Measurements from ENCODE around the gene TNFRSF21.

DNA sequence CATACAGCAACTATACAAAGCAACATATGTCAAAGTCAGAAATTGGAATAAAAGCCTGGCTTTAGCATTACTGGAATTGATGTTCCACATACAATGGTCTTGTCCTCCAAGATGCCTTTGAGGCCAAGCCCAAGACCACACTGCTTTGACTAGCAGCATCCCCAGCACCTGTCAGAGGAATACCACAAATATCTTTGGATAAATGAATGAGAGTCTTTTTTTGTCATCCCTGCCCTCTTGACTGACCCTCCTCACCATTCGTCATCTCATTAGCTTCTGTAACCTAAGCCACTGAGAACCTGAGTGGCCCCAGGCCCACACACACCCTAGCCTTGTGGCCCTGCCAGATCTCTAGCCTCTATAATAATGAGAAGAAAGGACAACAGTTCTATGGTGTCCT, 48.5 kb downstream of the TNFRSF21 start:
- TF ChIP-seq, protein P1, sequence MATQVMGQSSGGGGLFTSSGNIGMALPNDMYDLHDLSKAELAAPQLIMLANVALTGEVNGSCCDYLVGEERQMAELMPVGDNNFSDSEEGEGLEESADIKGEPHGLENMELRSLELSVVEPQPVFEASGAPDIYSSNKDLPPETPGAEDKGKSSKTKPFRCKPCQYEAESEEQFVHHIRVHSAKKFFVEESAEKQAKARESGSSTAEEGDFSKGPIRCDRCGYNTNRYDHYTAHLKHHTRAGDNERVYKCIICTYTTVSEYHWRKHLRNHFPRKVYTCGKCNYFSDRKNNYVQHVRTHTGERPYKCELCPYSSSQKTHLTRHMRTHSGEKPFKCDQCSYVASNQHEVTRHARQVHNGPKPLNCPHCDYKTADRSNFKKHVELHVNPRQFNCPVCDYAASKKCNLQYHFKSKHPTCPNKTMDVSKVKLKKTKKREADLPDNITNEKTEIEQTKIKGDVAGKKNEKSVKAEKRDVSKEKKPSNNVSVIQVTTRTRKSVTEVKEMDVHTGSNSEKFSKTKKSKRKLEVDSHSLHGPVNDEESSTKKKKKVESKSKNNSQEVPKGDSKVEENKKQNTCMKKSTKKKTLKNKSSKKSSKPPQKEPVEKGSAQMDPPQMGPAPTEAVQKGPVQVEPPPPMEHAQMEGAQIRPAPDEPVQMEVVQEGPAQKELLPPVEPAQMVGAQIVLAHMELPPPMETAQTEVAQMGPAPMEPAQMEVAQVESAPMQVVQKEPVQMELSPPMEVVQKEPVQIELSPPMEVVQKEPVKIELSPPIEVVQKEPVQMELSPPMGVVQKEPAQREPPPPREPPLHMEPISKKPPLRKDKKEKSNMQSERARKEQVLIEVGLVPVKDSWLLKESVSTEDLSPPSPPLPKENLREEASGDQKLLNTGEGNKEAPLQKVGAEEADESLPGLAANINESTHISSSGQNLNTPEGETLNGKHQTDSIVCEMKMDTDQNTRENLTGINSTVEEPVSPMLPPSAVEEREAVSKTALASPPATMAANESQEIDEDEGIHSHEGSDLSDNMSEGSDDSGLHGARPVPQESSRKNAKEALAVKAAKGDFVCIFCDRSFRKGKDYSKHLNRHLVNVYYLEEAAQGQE (IDR thresholded peaks at IDR 0.05; ENCODE audit: low read depth), result no peak
- TF ChIP-seq FOXM1 (IDR thresholded peaks at IDR 0.05; ENCODE audit: borderline replicate concordance, low read depth) (no peak), YY1 (IDR thresholded peaks at IDR 0.05; ENCODE audit: low read depth) (no peak)
- TF ChIP-seq, protein P2, sequence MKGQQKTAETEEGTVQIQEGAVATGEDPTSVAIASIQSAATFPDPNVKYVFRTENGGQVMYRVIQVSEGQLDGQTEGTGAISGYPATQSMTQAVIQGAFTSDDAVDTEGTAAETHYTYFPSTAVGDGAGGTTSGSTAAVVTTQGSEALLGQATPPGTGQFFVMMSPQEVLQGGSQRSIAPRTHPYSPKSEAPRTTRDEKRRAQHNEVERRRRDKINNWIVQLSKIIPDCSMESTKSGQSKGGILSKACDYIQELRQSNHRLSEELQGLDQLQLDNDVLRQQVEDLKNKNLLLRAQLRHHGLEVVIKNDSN (IDR thresholded peaks at IDR 0.05), result no peak

Data from Ishikawa (cell line).